HEK293T (cell line): Measurements from ENCODE around the gene ANK3.

Source experiments
- BHLHE40 ChIP-seq: fragments of 450-650 bp; IDR thresholded peaks from 2 replicates; pipeline ENCODE4 v1.6.1; 2016; ENCODE audit warnings: mild to moderate bottlenecking, moderate library complexity, borderline replicate concordance
- FOXM1 ChIP-seq: fragments of 450-650 bp; IDR thresholded peaks from 2 replicates; pipeline ENCODE4 v1.6.1; 2017; ENCODE audit warnings: mild to moderate bottlenecking, borderline replicate concordance
- HDGF ChIP-seq: fragments of 450-650 bp; IDR thresholded peaks from 2 replicates; pipeline ENCODE4 v1.6.1; 2017; ENCODE audit warnings: antibody characterized with exemption, borderline replicate concordance
- SP1 ChIP-seq: fragments of 450-650 bp; IDR thresholded peaks from 2 replicates; pipeline ENCODE4 v1.6.1; 2017
- SUZ12 ChIP-seq: fragments of 450-650 bp; IDR thresholded peaks from 2 replicates; pipeline ENCODE4 v1.6.1; 2016; ENCODE audit warnings: mild to moderate bottlenecking

GRCh38 chr10:60048091-60048501, 341.6 kb downstream of the ANK3 start:
- TF ChIP-seq HDGF (no peak), FOXM1 (no peak), SP1 (no peak), SUZ12 (no peak), BHLHE40 (no peak)
